B cell (primary cell): ENCODE data around the gene OPN1MW.
"Not testable (repeated sequence)": the region's sequence is repeated elsewhere in the genome, so short reads cannot be mapped to it uniquely, and the experiment has no call there.

Source experiments
- EZH2 ChIP-seq: IDR thresholded peaks from 2 replicates; pipeline ENCODE4 v1.6.1; 2012; ENCODE audit warnings: borderline replicate concordance, low read depth, mild to moderate bottlenecking, moderate library complexity, low read length; ENCODE audit not compliant: insufficient read depth, poor library complexity, severe bottlenecking
- TF ChIP-seq, protein P1 (sequence below): fragments of 200-600 bp; IDR thresholded peaks from one replicate; pipeline ENCODE4 v1.8.0; 2022; ENCODE audit warnings: antibody characterized with exemption, mild to moderate bottlenecking

DNA sequence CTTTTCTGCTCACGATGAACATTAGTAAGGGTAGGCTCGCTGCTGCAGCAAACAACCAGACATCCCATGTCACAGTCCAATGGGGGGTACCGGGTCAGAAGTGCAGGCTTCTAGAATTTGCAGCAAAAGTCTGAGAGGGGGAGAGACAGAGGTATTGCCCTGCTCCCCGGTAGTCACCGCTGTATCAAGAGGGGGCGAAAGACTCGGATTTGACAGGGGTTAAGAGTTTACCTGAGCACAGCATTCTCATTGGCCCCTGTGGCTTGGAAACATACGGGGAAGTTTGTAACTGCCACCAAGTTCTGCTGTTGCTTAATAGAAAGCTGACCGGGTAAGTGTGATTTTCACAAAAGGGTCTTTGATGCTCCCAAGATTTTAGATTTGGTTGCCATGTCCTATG lies 28.7 kb downstream of the OPN1MW start:
- TF ChIP-seq, protein P1, sequence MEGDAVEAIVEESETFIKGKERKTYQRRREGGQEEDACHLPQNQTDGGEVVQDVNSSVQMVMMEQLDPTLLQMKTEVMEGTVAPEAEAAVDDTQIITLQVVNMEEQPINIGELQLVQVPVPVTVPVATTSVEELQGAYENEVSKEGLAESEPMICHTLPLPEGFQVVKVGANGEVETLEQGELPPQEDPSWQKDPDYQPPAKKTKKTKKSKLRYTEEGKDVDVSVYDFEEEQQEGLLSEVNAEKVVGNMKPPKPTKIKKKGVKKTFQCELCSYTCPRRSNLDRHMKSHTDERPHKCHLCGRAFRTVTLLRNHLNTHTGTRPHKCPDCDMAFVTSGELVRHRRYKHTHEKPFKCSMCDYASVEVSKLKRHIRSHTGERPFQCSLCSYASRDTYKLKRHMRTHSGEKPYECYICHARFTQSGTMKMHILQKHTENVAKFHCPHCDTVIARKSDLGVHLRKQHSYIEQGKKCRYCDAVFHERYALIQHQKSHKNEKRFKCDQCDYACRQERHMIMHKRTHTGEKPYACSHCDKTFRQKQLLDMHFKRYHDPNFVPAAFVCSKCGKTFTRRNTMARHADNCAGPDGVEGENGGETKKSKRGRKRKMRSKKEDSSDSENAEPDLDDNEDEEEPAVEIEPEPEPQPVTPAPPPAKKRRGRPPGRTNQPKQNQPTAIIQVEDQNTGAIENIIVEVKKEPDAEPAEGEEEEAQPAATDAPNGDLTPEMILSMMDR: not testable (repeated sequence)
- not testable (repeated sequence) for TF ChIP-seq EZH2
